GM18873 (cell line): ENCODE results near the gene CCR5AS.
"Not testable (repeated sequence)": the region's sequence is repeated elsewhere in the genome, so short reads cannot be mapped to it uniquely, and the experiment has no call there.

ENCODE experiments used
- ATAC-seq: cut with Tn5 transposase; IDR thresholded peaks from one replicate; pipeline ENCODE4 v1.9.1; 2021; ENCODE audit warnings: mild to moderate bottlenecking, moderate library complexity, moderate number of reproducible peaks; ENCODE audit not compliant: unreplicated experiment, low FRiP score

Gene CCR5AS

DNA sequence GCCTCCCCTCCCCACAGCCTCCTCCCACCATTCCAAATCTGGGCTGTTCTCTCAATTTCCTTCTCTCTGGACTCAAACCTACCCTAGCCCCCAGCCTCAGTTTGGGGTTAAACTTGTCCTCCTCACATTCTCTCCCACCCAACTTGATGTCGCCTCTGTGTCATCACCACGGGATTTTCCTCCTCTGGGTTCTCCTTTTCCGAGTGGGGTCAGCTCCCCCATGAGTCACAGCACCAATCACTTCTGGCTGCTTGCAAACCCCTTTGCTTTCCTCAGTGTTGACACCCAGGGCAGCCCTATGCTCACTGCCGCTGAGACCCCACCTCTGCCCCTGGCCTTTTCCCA is 451 bp downstream of the CCR5AS start:
- no peak for ATAC-seq

DNA sequence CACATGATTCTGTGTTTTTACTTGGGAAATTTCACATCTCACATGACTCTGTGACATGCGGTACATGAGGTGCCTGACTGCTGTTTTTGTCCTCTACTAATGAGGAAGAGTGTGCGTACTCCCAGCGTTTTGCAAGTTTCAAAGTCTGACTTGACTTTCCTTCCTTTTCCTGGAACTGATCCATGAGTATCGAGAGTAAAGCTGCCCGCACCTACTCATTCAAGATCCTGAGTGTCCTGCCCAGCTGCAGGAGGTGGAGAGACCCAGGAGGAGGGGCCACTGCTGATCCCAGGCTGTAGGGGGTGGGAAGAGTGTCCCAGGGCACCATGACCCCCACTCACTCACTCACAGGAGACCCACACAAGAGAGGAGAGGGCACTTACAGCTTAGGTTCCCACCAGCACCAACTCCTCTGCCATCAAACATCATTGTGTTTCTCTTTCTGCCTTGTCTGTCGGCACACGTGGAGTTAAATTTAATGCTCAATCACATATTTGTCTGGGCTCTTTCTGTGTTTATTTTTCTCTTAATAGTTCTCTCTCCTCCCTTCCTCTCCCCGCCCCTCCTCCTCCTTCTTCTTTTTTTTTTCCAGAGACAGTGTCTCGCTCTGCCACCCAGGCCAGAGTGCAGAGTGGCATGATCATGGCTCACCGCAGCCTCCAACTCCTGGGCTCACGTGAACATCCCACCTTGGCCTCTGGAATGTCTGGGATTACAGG is 1.4 kb downstream of the CCR5AS start:
- no peak for ATAC-seq

DNA sequence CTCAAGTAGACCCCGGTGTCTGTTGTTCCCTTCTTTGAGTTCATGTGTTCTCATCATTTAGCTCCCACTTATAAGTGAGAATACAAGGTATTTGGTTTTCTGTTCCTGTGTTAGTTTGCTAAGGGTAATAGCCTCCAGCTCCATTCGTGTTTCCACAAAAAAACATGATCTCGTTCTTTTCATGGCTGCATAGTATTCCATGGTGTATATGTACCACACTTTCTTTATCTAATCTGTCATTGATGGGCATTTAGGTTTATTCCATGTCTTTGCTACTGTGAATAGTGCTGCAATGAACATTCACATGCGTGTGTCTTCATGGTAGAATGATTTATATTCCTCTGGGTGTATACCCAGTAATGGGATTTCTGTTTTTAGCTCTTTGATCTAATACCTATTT is 4.0 kb downstream of the CCR5AS start:
- not testable (repeated sequence) for ATAC-seq

DNA sequence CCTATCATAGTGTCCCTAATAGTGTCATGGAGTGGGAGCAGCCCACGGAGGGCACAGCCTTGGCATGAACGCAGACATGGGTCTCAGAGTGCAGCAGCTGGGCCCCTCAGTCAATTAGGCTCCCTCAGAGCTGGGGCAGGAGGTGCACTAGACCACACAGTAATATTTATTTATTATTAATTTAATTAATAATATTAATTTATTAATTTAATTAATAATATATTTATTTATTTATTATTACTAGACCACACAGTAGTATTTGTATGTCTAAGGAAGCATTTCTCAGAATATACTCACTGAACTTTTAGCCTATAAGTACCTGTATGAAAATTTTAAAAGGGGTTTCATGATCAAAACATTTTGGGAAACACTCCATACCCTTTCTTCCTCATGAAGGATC is 5.3 kb downstream of the CCR5AS start:
- ATAC-seq = no peak

DNA sequence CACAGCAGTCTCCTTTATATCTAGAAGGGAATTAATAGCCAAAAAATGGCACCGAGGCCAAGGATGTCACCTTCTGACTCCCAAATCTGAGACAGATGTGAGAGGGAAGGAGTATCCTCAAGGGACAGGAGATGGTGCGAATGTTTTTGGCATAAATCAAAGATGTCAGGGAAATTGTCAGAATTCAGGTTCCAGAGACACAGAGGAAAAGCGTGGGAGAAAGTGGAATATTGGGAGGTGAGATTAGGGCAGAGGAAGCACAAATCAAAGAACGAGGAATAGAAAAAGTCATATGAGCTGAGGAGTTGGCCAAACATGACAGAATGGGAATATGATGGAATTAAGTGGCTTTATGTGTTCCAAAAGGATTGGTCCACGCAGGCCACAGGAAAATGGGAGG is 6.0 kb downstream of the CCR5AS start:
- ATAC-seq = no peak

DNA sequence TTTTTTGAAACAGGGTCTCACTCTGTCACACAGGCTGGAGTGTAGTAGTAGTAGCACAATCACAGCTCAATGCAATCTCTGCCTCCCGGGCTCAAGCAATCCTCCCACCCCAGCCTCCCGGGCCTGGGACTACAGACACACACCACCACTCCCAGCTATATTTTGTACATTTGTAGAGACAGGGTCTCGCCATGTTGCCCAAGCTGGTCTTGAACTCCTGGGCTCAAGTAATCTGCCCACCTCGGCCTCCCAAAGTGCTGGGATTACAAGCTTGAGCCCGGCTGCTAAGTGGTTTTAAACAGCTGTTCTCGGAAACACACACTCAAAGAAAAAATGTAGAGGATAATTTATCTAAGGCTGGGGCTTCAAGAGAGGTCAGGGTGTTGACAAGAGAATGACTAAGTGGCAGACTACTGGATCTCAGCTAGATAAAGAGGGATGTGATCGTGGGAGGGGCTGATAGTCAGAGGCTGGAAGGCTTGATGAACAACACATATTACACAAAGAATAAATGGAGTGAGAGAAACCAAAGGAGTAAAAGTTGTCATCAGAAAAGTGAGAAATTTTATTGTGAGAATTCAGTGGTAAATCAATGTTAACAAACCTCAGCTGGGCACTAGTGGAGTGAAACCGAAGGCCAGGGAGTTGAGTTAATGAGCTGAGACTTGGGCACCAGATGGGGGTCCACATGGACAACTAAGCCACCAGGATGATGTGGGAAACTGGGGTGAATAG is 6.7 kb downstream of the CCR5AS start:
- ATAC-seq = no peak

DNA sequence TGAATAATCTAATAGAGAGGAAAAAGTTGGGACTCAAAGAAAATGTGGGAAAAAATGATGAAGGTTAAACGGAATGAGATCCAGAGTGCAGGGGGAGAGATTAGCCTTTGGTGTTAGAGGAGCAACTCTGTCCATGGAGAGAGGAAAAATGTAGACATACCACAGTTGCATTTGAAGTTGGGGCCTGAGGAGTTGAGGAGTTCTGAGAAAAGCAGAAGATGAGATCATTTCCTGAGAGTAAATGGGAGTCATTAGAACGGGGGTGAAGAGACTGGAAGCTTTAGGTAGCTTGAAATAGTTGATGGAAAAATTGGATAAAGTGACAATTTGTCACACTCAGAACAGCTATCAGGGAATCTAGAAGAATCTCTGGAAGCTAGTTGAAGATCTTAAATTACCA is 7.3 kb downstream of the CCR5AS start:
- no peak for ATAC-seq

DNA sequence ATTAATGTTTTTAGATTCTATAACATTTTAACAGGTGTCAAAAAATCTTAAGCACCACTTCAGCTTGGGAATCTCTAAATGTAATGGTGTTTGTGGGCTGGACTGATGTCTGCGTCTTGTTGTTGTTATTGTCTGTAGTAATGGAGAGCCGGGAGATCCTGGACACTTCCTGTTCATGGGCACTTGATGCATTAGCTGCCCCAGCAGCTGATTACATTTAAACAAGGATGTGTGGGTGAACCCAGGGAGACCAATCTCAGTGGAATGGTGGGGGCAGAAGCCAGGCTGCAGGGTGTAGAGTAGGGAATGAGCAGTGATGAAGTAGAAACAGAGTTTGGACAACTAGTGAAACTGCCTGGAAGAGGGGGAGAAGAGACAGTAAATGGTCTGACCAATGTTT is 7.8 kb downstream of the CCR5AS start:
- ATAC-seq = no peak

DNA sequence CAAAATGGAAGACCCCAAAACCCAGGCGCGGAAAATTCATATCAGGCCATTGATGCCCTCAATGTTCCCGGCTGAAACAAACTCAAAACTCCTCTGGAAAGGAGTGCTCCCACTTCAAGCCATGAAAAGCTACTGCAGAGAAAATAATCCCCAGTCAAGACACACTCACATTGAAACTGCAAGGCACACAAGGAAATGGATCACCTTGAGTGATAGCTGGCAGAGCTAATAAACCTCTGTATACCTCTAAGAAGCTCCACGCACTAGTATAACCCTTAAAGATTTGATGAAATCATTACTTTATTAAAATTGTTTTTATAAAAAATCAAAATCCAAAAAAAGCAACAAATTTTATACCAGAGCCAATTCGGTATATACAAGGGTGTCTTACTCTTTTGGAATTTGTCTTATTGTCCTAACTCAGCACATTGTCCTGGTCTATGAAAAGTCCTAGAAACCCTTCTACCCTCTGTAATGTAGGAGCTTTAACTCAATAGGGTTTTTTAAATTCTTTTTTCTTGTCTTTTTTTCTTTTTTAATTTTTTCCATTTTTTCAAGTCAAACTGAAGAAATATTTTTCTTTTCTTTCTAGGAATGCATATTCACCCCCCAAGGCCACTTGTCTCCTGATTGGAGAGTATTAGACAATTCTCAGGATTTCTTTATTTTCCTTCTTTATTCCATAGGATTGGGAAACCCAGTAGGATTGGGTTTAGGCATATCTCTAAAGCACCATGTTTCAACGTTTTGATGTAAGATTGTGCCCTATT is 8.5 kb downstream of the CCR5AS start:
- no peak for ATAC-seq

DNA sequence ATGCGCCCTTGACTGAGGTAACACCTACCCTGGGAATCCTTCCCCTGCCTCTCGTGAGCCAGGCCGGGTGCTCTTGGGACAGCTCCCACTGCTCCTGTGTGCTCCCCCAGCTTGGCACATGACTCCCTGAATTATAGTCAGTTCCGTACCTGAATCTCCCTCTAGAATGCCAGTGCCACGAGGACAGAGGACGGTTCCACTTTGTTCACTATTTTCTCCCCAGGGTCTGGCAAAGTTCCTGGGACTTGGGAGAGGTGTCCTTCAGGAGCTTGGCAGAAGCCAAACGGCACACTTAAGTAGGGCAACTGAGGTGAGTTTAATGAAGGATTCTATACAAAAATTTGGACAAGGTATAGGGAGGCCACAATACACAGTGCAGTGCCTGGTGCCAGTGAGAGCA is 9.8 kb downstream of the CCR5AS start:
- ATAC-seq = no peak

DNA sequence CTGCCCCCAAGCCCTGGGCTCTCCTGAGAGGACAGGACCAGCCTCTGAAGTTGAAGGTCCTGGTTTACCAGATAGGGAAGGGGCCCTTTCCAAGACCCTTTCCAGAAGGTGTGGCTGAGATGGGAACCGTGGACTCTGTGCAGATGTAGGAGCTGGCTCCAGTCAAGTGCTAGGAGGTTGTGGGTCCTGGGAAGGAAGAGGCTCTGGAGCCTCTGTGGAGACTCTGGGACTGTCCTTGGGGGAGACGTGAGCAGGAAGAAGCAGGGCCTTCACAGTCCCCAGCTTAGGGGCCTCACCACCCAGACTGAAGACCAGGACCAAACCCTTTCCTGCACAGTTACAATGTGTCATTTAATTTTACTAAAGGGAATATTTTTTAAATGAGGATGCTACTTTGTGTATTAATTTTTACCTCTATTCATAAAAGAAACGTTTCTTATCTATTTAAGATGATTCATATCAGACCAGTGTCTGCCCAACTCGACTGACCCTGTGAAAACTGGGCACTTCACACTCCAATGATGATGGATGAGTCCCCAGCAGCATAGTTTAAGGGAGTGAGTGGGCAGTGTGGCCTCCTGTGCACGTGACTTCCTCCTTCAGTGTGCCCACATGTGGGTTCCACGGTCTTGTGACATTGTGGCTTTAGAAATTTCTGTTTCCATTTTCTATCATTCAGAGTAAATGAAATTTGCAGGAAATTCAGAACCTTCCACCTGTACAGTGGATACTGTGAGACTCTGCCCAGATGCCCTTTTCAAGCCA is 10.9 kb downstream of the CCR5AS start:
- ATAC-seq = no peak

DNA sequence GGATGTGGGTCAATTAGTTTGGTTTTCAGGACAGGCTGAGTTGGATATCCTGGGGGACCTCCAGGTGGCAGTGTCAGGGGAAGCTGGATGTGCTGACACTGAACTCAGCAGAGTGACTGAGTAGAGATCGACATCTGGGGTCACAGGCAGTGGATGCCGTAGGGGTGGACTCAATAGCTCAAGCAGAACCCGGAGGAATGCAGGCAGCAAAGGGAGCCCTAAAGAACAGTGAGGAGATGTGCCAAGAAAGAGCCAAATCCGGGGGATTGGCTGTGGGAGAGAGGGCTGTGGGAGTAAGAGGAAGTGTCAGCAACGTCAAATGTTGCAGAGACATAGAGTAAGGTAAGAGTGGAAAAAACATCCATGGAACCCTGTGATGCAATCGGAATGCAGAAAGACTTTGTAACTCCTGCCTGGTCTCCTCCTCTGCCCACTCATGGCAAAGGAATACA is 11.6 kb downstream of the CCR5AS start:
- no peak for ATAC-seq

DNA sequence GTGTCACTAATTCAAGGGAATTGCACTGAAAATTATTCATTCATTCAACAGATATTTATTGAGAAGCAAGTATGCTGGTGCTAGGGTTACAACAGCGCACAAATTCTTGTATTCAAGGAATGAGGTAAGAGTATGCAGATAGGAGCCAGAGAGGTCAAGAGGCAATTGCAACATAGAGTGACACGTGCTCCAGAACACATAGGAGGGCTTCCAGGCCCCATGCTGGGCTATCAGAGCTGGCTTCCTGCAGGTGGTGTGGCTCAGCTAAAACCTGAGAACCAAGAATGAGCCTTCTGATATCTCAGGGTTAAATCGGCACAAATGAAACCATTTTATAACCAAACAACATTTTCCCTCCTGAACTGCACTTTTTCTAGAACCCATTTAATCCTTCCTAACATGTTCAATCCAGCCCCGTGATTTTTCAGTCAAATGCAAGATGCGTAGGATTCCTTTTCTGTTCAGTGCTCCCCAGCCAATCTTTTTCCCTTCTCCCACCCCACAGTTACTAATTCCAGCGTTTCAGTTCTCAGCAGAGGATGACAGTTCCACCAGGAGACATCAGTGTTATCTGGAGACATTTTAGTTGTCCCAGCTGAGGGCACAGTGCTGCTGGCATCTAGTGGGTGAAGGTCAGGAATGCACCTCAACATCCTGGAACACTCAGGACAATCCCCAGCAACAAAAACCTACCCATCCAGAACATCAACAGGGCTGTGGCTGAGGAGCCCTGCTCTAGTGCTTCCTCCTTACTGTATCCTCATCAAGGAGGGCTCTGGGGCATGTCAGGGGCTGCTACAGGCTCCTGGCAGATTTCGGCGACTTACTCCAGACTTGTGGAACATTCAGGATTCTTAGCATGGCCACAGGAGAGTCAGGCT is 13.1 kb downstream of the CCR5AS start:
- no peak for ATAC-seq

DNA sequence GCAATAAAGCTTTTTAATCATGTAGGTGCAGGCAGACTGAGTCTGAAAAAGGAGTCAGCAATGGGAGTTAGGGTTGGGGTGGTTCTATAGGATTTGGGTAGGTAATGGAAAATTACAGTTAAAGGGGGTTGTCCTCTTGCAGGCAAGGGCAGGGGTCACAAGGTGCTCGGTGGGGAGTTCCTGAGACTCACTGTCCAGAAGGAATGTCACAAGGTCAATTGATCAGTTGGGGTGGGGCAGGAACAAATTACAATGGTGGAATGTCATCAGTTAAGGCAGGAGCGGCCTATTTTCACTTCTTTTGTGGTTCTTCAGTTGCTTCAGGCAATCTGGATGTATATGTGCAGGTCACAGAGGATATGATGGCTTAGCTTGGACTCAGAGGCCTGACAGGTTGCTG is 13.9 kb downstream of the CCR5AS start:
- no peak for ATAC-seq

DNA sequence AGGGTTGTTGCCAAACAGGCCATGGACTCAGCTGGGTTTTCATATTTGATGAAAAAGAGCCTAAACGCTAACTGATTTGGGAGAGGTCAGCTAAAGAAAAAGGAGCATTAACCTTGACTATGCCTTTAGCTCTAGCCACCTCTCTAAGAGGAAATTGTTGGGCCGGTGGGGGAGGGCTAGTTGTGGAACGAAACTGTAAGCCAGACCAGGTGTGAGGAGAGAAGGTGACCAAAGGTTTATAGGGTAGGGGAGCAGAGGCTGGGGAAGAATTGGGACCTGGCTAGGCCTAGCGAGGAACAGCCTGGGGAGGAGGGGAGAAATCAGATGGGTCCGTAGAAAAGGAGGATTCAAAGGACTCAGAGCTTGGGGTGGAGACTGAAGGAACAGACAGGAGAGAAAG is 15.3 kb downstream of the CCR5AS start:
- not testable (repeated sequence) for ATAC-seq

DNA sequence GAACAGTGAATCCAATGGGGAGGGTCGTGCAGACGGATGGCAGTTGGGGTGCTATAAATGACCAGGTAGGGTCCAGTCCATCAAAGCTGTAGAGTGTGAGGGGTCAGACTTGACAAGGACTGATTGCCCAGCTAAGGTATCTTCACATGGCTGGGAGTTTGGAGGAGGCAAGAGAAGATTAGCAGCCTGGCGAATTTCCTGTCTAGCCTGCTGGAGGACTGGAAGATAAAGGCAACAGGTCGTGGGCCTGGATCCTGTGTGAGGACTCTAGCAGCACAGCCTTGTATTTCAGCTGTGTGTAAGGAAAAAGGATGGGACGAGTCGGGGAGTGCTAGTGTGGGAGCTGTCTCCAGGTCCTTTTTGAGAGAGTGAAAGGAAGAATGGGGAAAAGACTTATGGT is 17.6 kb downstream of the CCR5AS start:
- ATAC-seq = no peak

DNA sequence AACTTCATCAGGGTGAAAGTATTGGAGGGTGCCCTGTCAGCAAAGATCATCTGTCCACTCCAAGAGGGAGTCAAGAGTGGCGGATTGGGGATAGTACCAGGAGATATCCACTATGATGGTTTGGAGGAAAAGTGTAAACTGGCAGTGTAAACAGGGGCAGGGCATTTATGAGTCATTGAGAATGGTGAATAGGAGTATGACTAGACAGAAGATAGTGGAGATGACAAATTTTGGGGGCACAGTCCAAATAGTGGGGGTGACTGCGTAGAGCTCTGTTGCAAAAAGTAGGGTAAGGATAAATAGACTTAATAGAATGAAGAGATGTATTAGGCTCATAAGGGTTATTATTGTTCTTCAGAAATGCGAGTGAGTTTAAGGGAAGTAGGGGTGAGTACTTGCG is 18.0 kb downstream of the CCR5AS start:
- ATAC-seq = not testable (repeated sequence)

DNA sequence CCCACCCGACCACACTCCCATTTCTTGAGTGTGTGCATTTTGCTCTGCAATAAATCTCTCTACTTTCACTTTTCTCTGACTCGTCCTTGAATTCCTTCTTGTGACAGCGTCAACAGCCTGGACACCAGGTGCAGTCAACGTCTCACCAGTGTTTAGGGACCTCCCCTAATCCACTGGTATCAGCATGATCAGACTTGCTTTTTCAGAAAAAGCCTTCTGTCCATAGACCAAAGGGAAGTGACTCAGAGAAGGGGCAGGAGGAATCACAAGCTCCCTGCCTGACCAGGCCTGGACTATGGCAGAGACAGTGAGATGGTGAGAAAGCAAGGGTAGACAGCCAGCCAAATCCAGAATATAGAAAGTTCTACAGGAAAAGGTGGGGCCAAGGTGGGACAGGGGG is 20.7 kb downstream of the CCR5AS start:
- no peak for ATAC-seq

DNA sequence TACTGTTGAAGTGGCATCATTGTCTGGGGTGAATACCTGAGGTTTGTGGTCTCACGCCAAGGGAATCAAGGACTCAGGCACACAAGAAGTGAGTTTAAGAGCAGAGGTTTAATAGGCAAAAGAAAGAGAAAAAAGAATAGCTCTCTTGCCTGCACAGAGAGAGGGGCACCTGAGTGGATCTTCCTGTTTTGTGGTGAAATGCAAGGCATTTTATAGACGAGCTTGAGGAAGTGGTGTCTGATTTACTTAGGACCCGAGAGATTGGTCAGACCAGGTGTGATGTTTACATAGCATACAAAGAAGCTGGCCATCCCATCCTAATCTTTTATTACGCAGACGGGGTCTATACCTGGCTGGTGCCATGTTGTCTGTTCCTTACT is 22.9 kb downstream of the CCR5AS start:
- ATAC-seq = no peak
